ENCODE data around the gene IFNK.

Gene IFNK

DNA sequence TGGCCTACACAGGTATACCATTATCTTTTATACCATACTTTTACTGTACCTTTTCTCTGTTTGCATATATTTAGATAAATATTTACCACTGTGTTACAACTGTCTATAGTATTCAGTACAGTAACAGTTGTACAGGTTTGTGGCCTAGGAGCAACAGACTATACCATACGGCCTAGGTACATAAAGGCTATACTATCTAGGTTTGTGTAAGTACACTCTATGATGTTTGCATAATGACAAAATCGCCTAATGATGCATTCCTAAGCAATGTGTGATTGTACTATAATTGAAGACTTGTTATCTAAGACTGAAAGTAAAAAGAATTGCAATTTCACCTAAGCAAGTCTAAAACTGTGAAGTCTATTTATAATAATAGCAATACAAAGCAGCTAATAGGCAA is 45.3 kb downstream of the IFNK start:
- no peak overlapping the region for H3K4me3 ChIP-seq (ENCODE audit: low read depth, low read length)
- no peak for DNase-seq (ENCODE audit: low read depth)

DNA sequence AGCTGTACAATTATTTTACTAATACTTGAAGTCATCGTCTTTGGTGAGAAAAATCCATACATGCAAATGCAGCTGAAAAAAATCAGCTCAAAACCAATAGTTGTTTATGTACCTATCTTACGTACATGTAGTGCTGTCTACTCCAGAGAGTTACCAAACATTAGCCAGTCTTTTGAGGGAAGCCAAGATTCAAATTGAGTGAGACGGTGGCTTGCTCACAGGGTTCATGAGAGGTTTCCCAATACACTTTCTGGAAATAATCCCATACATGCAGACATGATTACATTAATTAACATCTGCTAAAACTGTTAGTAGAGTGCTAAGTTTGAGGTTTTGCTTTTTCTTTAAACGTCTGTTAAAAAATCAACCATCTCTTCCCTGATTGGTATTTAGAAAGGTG is 46.9 kb downstream of the IFNK start:
- H3K4me3 ChIP-seq (ENCODE audit: low read depth, low read length) = no peak overlapping the region
- TF ChIP-seq, protein P1, sequence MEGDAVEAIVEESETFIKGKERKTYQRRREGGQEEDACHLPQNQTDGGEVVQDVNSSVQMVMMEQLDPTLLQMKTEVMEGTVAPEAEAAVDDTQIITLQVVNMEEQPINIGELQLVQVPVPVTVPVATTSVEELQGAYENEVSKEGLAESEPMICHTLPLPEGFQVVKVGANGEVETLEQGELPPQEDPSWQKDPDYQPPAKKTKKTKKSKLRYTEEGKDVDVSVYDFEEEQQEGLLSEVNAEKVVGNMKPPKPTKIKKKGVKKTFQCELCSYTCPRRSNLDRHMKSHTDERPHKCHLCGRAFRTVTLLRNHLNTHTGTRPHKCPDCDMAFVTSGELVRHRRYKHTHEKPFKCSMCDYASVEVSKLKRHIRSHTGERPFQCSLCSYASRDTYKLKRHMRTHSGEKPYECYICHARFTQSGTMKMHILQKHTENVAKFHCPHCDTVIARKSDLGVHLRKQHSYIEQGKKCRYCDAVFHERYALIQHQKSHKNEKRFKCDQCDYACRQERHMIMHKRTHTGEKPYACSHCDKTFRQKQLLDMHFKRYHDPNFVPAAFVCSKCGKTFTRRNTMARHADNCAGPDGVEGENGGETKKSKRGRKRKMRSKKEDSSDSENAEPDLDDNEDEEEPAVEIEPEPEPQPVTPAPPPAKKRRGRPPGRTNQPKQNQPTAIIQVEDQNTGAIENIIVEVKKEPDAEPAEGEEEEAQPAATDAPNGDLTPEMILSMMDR (conservative IDR thresholded peaks at IDR 0.05; ENCODE audit: low read depth, low read length) = no peak
- DNase-seq (ENCODE audit: low read depth) = no peak

More for the DNA sequence above, 45.3 kb downstream of the IFNK start:
- TF ChIP-seq, protein P1 (conservative IDR thresholded peaks at IDR 0.05; ENCODE audit: low read depth, low read length) = no peak

DNA sequence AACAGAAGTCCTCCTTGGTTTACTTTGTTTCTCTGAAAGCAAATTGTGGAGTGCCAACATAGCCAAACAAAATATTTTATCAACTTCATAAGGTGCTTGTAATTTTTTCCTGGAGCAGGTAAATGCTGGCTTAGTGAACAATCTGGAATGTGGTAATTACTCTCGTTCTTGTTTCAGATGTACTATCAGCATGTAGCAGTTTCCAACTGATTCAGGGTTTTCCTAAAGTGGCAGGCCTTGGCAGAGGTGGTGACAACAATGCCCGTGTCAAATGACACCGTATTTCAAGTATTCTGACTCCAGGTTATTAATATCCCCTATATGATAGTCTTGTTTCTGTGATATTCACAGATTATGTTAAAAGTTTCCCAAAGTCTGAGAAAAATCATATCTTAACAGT is 48.0 kb downstream of the IFNK start:
- no peak for DNase-seq (ENCODE audit: low read depth)
- H3K4me3 ChIP-seq (ENCODE audit: low read depth, low read length) = no peak overlapping the region
- TF ChIP-seq, protein P1 (conservative IDR thresholded peaks at IDR 0.05; ENCODE audit: low read depth, low read length) = no peak

DNA sequence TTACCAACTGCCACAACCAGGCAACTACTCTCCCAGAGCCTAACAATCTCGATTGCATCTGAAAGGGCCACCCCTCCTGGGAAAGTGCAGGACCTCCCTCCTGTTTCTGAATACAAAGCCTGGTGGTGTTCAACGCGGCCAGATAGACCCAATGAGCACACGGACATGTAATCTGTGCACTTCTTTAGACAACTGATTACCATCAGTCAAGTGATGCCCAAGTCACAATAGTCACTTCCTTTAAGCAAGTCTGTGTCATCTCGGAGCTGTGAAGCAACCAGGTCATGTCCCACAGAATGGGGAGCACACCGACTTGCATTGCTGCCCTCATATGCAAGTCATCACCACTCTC is 48.5 kb downstream of the IFNK start:
- TF ChIP-seq, protein P1 (conservative IDR thresholded peaks at IDR 0.05; ENCODE audit: low read depth, low read length) = no peak
- peak; percentile 59 for DNase-seq (ENCODE audit: low read depth)
- peak overlapping the region; percentile 72 for H3K4me3 ChIP-seq (ENCODE audit: low read depth, low read length)

DNA sequence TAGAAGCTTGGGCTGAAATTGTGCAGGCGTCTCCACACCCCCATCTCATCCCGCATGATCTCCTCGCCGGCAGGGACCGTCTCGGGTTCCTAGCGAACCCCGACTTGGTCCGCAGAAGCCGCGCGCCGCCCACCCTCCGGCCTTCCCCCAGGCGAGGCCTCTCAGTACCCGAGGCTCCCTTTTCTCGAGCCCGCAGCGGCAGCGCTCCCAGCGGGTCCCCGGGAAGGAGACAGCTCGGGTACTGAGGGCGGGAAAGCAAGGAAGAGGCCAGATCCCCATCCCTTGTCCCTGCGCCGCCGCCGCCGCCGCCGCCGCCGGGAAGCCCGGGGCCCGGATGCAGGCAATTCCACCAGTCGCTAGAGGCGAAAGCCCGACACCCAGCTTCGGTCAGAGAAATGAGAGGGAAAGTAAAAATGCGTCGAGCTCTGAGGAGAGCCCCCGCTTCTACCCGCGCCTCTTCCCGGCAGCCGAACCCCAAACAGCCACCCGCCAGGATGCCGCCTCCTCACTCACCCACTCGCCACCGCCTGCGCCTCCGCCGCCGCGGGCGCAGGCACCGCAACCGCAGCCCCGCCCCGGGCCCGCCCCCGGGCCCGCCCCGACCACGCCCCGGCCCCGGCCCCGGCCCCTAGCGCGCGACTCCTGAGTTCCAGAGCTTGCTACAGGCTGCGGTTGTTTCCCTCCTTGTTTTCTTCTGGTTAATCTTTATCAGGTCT is 49.0 kb downstream of the IFNK start, which contains the start of gene C9orf72:
TSS of gene C9orf72 (minus strand) at position 564 of the 716 bp plus-strand sequence. CDS start 6,361 bp downstream, outside the sequence.
- peak within 1 kb of the TSS; percentile 72 for H3K4me3 ChIP-seq (ENCODE audit: low read depth, low read length)
- TF ChIP-seq, protein P1 (conservative IDR thresholded peaks at IDR 0.05; ENCODE audit: low read depth, low read length) = no peak
- DNase-seq (ENCODE audit: low read depth) = no peak

DNA sequence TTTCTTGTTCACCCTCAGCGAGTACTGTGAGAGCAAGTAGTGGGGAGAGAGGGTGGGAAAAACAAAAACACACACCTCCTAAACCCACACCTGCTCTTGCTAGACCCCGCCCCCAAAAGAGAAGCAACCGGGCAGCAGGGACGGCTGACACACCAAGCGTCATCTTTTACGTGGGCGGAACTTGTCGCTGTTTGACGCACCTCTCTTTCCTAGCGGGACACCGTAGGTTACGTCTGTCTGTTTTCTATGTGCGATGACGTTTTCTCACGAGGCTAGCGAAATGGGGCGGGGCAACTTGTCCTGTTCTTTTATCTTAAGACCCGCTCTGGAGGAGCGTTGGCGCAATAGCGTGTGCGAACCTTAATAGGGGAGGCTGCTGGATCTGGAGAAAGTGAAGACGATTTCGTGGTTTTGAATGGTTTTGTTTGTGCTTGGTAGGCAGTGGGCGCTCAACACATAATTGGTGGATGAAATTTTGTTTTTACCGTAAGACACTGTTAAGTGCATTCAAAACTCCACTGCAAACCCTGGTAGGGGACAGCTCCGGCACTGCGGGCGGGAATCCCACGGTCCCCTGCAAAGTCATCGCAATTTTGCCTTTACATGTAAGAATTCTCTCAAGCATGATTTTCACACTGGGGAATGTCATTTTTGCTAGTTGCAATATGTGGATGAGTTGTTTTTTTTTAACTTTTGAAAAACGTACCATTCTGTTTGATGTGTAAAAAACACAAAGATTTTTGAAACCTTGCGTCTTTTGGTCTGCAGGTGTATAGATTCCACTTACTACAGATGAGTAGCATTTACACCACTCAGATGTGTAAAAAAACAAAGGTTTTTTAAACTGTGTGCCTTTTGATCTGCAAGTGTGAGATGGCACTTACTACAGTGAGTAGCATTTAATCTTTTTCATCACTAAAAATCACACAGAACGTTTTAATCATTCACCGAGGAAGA is 49.8 kb downstream of the IFNK start:
- H3K4me3 ChIP-seq (ENCODE audit: low read depth, low read length) = peak overlapping the region; percentile 72
- TF ChIP-seq, protein P1 (conservative IDR thresholded peaks at IDR 0.05; ENCODE audit: low read depth, low read length) = no peak
- peak; percentile 100 for DNase-seq (ENCODE audit: low read depth)
